Heart right ventricle (tissue), 16 donors: ENCODE results near the gene UNC5C. TPM values are rescaled to one million over a fixed set of nuclear protein-coding genes. Genes with fewer than 3 reads are reported as not detected.
A peak's percentile ranks its signal among the peaks of the same experiment; 100 is the strongest.

Source experiments
- ATAC-seq, 8 donors: fragments of 200-7000 bp; cut with Tn5 transposase; one replicate each; pipeline ENCODE4 v1.9.1; 2020; ENCODE audit warnings: mild to moderate bottlenecking in 8 of 8, moderate library complexity in 8 of 8, moderate number of reproducible peaks in 1 of 8
- DNase-seq, 2 donors: peaks; one replicate each; pipeline ENCODE4 v3.0.0-alpha.2; 2020
- H3K27ac ChIP-seq, 10 donors: fragments of 200-600 bp; sonication (generic) in 2 of 10; one replicate each; pipeline versions ENCODE4 v1.5.0 to v1.8.0; 2020 to 2022; ENCODE audit warnings: mild to moderate bottlenecking in 3 of 10
- H3K27me3 ChIP-seq, 7 donors: fragments of 200-600 bp; one replicate each; pipeline ENCODE4 v1.8.0; 2021 to 2022; ENCODE audit warnings: mild to moderate bottlenecking in 2 of 7
- H3K36me3 ChIP-seq, 9 donors: fragments of 200-600 bp; sonication (generic) in 1 of 9; one replicate each; pipeline versions ENCODE4 v1.5.0 to v1.8.0; 2020 to 2022; ENCODE audit warnings: mild to moderate bottlenecking in 2 of 9
- H3K4me1 ChIP-seq, 9 donors: fragments of 200-600 bp; sonication (generic) in 1 of 9; one replicate each; pipeline versions ENCODE4 v1.5.0 to v1.8.0; 2020 to 2022; ENCODE audit warnings: mild to moderate bottlenecking in 4 of 9
- H3K4me3 ChIP-seq, 10 donors: fragments of 200-600 bp; sonication (generic) in 2 of 10; one replicate each; pipeline versions ENCODE4 v1.5.0 to v1.8.0; 2020 to 2022; ENCODE audit warnings: mild to moderate bottlenecking in 7 of 10, moderate library complexity in 2 of 10
- H3K9me3 ChIP-seq, 11 donors: fragments of 200-600 bp in 10 of 11; sonication (generic) in 2 of 11; one replicate each; pipeline versions ENCODE4 v1.5.0 to v1.8.0; 2013 to 2022; ENCODE audit warnings: mild to moderate bottlenecking in 2 of 11, control low read depth in 1 of 11, moderate library complexity in 1 of 11
- CTCF ChIP-seq, 9 donors: fragments of 200-600 bp; sonication (generic) in 2 of 9; IDR thresholded peaks; one replicate each; pipeline versions ENCODE4 v1.5.0 to v1.8.0; 2021 to 2022; ENCODE audit warnings: antibody characterized with exemption in 9 of 9, mild to moderate bottlenecking in 5 of 9, moderate library complexity in 1 of 9
- WGBS, 2 donors: extraction: QIAGEN DNeasy Blood & Tissue Kit; methylation state at CpG; one replicate each; pipeline ENCODE4 v1.1.7; 2013; ENCODE audit warnings: inconsistent platforms in 1 of 2; 5-methylcytosine and 5-hydroxymethylcytosine counted together
- intact Hi-C, 10 donors: fragments of 100-400 bp; cut with DNase I; formaldehyde crosslinking; loops; one replicate each; pipeline versions ENCODE4 v1.11.1 to v1.14.2; 2022
- polyA plus RNA-seq, 2 donors: library from polyadenylated mRNA; stranded (reverse); fragments of 200-250 nt; gene quantifications; one replicate each; pipeline ENCODE4 v1.2.3, GENCODE V29; 2013
- total RNA-seq, 10 donors: library from RNA; stranded (reverse); fragmentation: NEBNext Ultra II Directional in 3 of 10; extraction: Animal tissue kit (Norgen Biotek cat#: 25700) in 3 of 10; gene quantifications; one replicate each; pipeline versions ENCODE4 v1.2.1 to v1.2.4, GENCODE V29; 2021 to 2023
- donor health status: Arrhythmogenic right ventricular cardiomyopathy.
- donor health status: ischemic (EF 13 %, LVEDD 7.1; RV severe dilation, severe dysfunction).
- donor health status: healthy with polysubstance abuse.
- donor health status: DM: no; HTN: yes; CAD: no.
- donor health status: DM: no; HTN: no; CAD: no.
- donor health status: ischemic (EF 25% LVEDD 6.9; RV normal size, moderate dysfunction).
- donor health status: ischemic (EF 25% LVEDD 5.7; RV mildly dilated, moderate dysfunction).
- donor health status: healthy.
- donor health status: DM: yes; HTN: yes; CAD: no.
- donor health status: Ischemic cardiomyopathy.
- donor health status: ischemic (EF 35%, LVEDD 5.7; RV mildly dilated, moderate dysfunction).
- donor health status: nonischemic (EF 11% LVEDD 7.7; RV severe dilation, severe dysfunction).
- donor health status: DM: yes; HTN: yes; CAD: no.
- donor health status: PGD.
- donor health status: ischemic (EF 29% LVEDD 5.4; RV normal size, mild dysfunction).
- donor health status: nonischemic (EF 23%, LVEDD 6.1; RV moderate dilation, normal function).

Gene UNC5C
- total and polyA plus RNA-seq, 12 donors, result 0.44 to 3.2 (median 1.5) TPM

- WGBS, 2 donors, result 88 to 93% methylated on average over 4 of the region's 4 CpGs
- intact Hi-C loops, result no loop called here
- Histone ChIP-seq H3K36me3 (peaks cover 0 to 4% (median 0%) of the 10 kb centered on the region in 9 donors), H3K4me1 (no peaks in the 10 kb centered on the region), H3K27ac (no peak overlapping the region), H3K27me3 (no peaks in the 10 kb centered on the region), H3K9me3 (peaks cover 0 to 4% (median 0%) of the 10 kb centered on the region in 11 donors), H3K4me3 (no peak overlapping the region)
- TF ChIP-seq CTCF (IDR thresholded peaks at IDR 0.05), result no peak
- ATAC-seq (no peak), DNase-seq (no peak)
Measured at GRCh38 chr4:95294321-95294720, 254.5 kb downstream of the UNC5C start.

DNA sequence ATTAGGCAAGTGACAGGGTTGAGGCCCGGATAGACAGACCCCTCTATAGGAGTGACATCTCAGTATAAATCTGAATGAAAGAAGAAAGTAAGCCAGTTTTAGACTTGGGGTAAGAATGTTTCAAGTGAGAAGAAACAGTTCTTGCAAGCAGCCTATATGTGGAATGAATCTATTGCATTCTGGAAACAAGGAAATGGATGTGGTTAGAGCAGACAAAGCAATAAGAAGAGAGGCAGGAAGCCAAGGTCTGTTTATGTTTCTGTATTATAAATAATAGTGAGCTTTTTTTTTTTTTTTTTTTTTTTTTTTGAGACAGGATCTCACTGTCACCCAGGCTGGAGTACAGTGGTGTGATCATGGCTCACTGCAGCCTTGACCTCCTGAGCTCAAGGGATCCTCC lies 255.8 kb downstream of the UNC5C start:
- Histone ChIP-seq H3K9me3 (peaks cover 0 to 9% (median 2%) of the 10 kb centered on the region in 11 donors), H3K27me3 (no peaks in the 10 kb centered on the region), H3K4me3 (no peak overlapping the region), H3K27ac (no peak overlapping the region), H3K36me3 (no peaks in the 10 kb centered on the region), H3K4me1 (no peaks in the 10 kb centered on the region)
- 77 to 87% methylated on average over 1 of the region's 1 CpG for WGBS, 2 donors
- DNase-seq (no peak), ATAC-seq (no peak)
- TF ChIP-seq CTCF (IDR thresholded peaks at IDR 0.05), result no peak
- intact Hi-C loops, result no loop called here

DNA sequence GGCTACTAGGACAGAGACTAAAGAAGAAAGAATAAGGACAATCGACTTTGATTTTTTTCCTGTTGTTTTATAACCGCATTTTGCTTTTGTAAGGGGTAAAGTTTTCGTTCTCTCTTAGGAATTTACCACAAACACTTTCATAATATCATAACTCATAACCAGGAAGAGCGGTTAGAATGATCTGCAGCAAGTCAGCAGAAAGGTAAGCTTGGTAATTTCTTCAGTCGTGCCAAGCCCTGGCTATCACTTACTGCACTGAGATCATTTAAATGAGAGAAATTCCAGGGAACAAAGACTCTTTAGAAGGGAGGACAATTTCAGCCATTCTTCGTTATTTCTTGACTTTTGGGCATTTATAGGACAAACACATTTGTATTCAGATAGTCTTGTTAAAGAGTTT lies 258.1 kb downstream of the UNC5C start:
- Histone ChIP-seq H3K9me3 (peaks cover 0 to 9% (median 2%) of the 10 kb centered on the region in 11 donors), H3K27me3 (no peaks in the 10 kb centered on the region), H3K36me3 (no peaks in the 10 kb centered on the region), H3K4me3 (no peak overlapping the region), H3K27ac (no peak overlapping the region), H3K4me1 (no peaks in the 10 kb centered on the region)
- 73 to 78% methylated on average over 6 of the region's 6 CpGs for WGBS, 2 donors
- intact Hi-C loops, result no loop called here
- DNase-seq, result no peak
- TF ChIP-seq CTCF (IDR thresholded peaks at IDR 0.05), result no peak
- ATAC-seq, result no peak

GRCh38 chr4:95289028-95289634 lies 259.6 kb downstream of the UNC5C start:
- WGBS, 2 donors, result 35 to 40% methylated on average over 1 of the region's 1 CpG
- ATAC-seq, result peak in 1 of 8 donors; percentile 50
- Histone ChIP-seq H3K27me3 (no peaks in the 10 kb centered on the region), H3K9me3 (peaks cover 0 to 9% (median 2%) of the 10 kb centered on the region in 11 donors), H3K27ac (no peak overlapping the region), H3K4me1 (no peaks in the 10 kb centered on the region), H3K4me3 (no peak overlapping the region), H3K36me3 (no peaks in the 10 kb centered on the region)
- no peak for TF ChIP-seq CTCF (IDR thresholded peaks at IDR 0.05)
- intact Hi-C loops, result no loop called here
- no peak for DNase-seq
